OCI-LY7 (cell line): Measurements from ENCODE around the gene MLLT10. TPM values are rescaled to one million over a fixed set of nuclear protein-coding genes. Genes with fewer than 3 reads are reported as not detected.
"Not testable (repeated sequence)": the region's sequence is repeated elsewhere in the genome, so short reads cannot be mapped to it uniquely, and the experiment has no call there.

Experiments
- BruUV-seq: library from RNA; stranded (reverse); fragments of 400-500 nt; replicated peaks from 2 replicates; lab custom pipeline; 2021; lab: Mats Ljungman, UMichigan
- CTCF ChIA-PET: fragments of 300-600 bp; sonication (Branson Sonifier 250); formaldehyde crosslinking; loops from one replicate; lab custom pipeline; 2022; ENCODE audit warnings: antibody characterized with exemption; ENCODE audit not compliant: unreplicated experiment; lab: Charles Lee
- POLR2A ChIA-PET: fragments of 300-600 bp; sonication (Branson Sonifier 250); formaldehyde crosslinking; loops from one replicate; lab custom pipeline; 2022; ENCODE audit warnings: antibody characterized with exemption; lab: Charles Lee
- DNase-seq: peaks from one replicate; pipeline ENCODE4 v3.0.0-alpha.2; 2015; ENCODE audit warnings: low spot score
- H2AFZ ChIP-seq: fragments of 200-600 bp; sonication (generic), shearing (Covaris generic); 2 replicates; pipeline ENCODE4 v1.6.1; 2014; ENCODE audit warnings: mild to moderate bottlenecking, antibody characterized with exemption, low read length, moderate library complexity
- H3K27ac ChIP-seq: fragments of 200-600 bp; sonication (generic); 2 replicates; pipeline ENCODE4 v1.5.1; 2014; ENCODE audit warnings: mixed run types, low read depth, mild to moderate bottlenecking, moderate library complexity, low read length, inconsistent platforms; ENCODE audit not compliant: poor library complexity, severe bottlenecking
- H3K36me3 ChIP-seq: fragments of 200-600 bp; sonication (generic); 2 replicates; pipeline ENCODE4 v1.6.1; 2014; ENCODE audit warnings: mild to moderate bottlenecking, antibody characterized with exemption, low read length, moderate library complexity, mixed read lengths; ENCODE audit not compliant: insufficient read depth
- H3K4me1 ChIP-seq: fragments of 200-600 bp; sonication (generic); 2 replicates; pipeline ENCODE4 v1.5.1; 2014; ENCODE audit warnings: mild to moderate bottlenecking, low read length; ENCODE audit not compliant: insufficient read depth, poor library complexity, severe bottlenecking
- H3K4me2 ChIP-seq: fragments of 200-600 bp; sonication (generic); 2 replicates; pipeline ENCODE4 v1.6.1; 2014; ENCODE audit warnings: mild to moderate bottlenecking, low read length
- H3K4me3 ChIP-seq: fragments of 200-600 bp; sonication (generic); 2 replicates; pipeline ENCODE4 v1.5.1; 2014; ENCODE audit warnings: mild to moderate bottlenecking, low read depth, low read length; ENCODE audit not compliant: poor library complexity, severe bottlenecking
- H3K79me2 ChIP-seq: fragments of 200-600 bp; sonication (generic); 2 replicates; pipeline ENCODE4 v1.6.1; 2016; ENCODE audit warnings: low read depth, mild to moderate bottlenecking, low read length, moderate library complexity, mixed read lengths; ENCODE audit not compliant: insufficient read depth
- H3K9me2 ChIP-seq: fragments of 200-600 bp; sonication (generic); 2 replicates; pipeline ENCODE4 v1.6.1; 2016; ENCODE audit warnings: mild to moderate bottlenecking, low read length, mixed read lengths; ENCODE audit not compliant: insufficient read depth
- H3K9me3 ChIP-seq: fragments of 200-600 bp; sonication (generic); 2 replicates; pipeline ENCODE4 v1.6.1; 2014; ENCODE audit warnings: mild to moderate bottlenecking, mixed run types, low read length, mixed read lengths
- H4K20me1 ChIP-seq: fragments of 200-600 bp; sonication (generic); 2 replicates; pipeline ENCODE4 v1.6.1; 2014; ENCODE audit warnings: mild to moderate bottlenecking, antibody characterized with exemption, low read length, moderate library complexity, mixed read lengths; ENCODE audit not compliant: insufficient read depth
- EZH2phosphoT487 ChIP-seq: fragments of 200-600 bp; sonication (generic); IDR thresholded peaks from 2 replicates; pipeline ENCODE4 v1.6.1; 2018; ENCODE audit warnings: low read depth, borderline replicate concordance, mild to moderate bottlenecking, mixed run types, antibody characterized with exemption, low read length, moderate library complexity, mixed read lengths
- intact Hi-C: fragments of 100-400 bp; cut with micrococcal nuclease; formaldehyde crosslinking; loops from one replicate; pipeline ENCODE4 v1.10.0; 2022; ENCODE audit not compliant: unreplicated experiment
- total RNA-seq, 2 experiments: library from RNA; depleted of rRNA in 1 of 2; stranded (reverse); fragments of >200 nt in 1 of 2; shearing (Covaris generic) in 1 of 2; gene quantifications; 2 replicates each; pipeline ENCODE4 v1.2.3, GENCODE V29; 2014 to 2022
- TF ChIP-seq, protein P1 (sequence below): fragments of 200-600 bp; sonication (generic); conservative IDR thresholded peaks from 2 replicates; pipeline ENCODE4 v1.5.1; 2014; ENCODE audit warnings: mild to moderate bottlenecking, antibody characterized with exemption, low read length, moderate library complexity, mixed read lengths

MLLT10 gene
- total RNA-seq, 2 experiments from 2014 or later: 68.4 to 74.0 TPM

DNA sequence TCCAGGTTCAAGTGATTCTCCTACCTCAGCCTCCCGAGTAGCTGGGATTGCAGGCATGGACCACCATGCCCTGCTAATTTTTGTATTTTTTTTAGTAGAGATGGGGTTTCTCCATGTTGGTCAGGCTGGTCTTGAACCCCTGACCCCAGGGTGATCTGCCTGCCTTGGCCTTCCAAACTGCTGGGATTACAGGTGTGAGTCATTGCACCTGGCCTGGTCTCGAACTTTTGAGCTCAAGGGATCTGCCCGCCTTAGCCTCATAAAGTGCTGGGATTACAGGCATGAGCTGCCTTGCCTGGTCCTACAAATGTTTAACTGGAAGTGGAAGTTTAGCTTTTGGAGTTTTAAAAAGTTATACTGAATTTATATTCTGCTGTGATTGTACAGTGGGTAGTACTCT lies 2.8 kb downstream of the MLLT10 start:
- no peak overlapping the region for H2AFZ ChIP-seq
- no TSS peak for BruUV-seq
- POLR2A ChIA-PET: interaction anchor here (1.2 to 1.5 kb wide), 2 partner anchors 15 to 20 kb away, joined by 4 to 5 read pairs; no protein-coding TSS in a partner anchor
- peaks cover 24% of the 10 kb centered on the region for H3K4me1 ChIP-seq
- H3K4me3 ChIP-seq: no peak overlapping the region
- TF ChIP-seq, protein P1, sequence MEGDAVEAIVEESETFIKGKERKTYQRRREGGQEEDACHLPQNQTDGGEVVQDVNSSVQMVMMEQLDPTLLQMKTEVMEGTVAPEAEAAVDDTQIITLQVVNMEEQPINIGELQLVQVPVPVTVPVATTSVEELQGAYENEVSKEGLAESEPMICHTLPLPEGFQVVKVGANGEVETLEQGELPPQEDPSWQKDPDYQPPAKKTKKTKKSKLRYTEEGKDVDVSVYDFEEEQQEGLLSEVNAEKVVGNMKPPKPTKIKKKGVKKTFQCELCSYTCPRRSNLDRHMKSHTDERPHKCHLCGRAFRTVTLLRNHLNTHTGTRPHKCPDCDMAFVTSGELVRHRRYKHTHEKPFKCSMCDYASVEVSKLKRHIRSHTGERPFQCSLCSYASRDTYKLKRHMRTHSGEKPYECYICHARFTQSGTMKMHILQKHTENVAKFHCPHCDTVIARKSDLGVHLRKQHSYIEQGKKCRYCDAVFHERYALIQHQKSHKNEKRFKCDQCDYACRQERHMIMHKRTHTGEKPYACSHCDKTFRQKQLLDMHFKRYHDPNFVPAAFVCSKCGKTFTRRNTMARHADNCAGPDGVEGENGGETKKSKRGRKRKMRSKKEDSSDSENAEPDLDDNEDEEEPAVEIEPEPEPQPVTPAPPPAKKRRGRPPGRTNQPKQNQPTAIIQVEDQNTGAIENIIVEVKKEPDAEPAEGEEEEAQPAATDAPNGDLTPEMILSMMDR: no peak
- no peak for TF ChIP-seq EZH2phosphoT487
- no peaks in the 10 kb centered on the region for H4K20me1 ChIP-seq
- H3K9me2 ChIP-seq: no peaks in the 10 kb centered on the region
- H3K4me2 ChIP-seq: no peak overlapping the region
- intact Hi-C loops: no loop called here
- CTCF ChIA-PET: no interaction called here
- no peak overlapping the region for H3K27ac ChIP-seq
- peaks cover 61% of the 10 kb centered on the region for H3K36me3 ChIP-seq
- no peak for DNase-seq
- H3K79me2 ChIP-seq: peaks cover 37% of the 10 kb centered on the region
- no peaks in the 10 kb centered on the region for H3K9me3 ChIP-seq

DNA sequence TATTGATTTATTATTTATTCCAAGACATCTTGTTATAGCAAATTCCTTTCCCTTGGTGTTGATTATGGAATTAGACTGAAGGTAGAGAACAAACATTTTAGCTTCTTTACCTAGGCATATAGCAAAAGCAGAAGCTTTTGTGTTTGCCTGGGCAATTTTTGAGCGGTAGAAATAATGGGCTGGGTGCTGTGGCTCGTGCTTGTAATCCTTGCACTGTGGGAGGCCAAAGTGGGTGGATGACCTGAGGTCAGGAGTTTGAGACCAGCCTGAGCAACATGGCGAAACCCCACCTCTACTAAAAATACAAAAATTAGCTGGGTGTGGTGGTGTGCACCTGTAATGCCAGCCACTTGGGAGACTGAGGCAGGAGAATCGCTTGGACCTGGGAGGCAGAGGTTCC lies 6.7 kb downstream of the MLLT10 start:
- BruUV-seq, H3K4me2 ChIP-seq, CTCF ChIA-PET, H4K20me1 ChIP-seq, H3K9me2 ChIP-seq, DNase-seq, intact Hi-C loops, H3K4me3 ChIP-seq, H3K9me3 ChIP-seq, H2AFZ ChIP-seq, H3K27ac ChIP-seq, H3K4me1 ChIP-seq: not testable (repeated sequence)
- peaks cover 95% of the 10 kb centered on the region for H3K36me3 ChIP-seq
- POLR2A ChIA-PET: interaction anchor here (0.8 to 1.1 kb wide), 2 partner anchors 18 to 104 kb away, joined by 3 read pairs; no protein-coding TSS in a partner anchor
- H3K79me2 ChIP-seq: peaks cover 32% of the 10 kb centered on the region

DNA sequence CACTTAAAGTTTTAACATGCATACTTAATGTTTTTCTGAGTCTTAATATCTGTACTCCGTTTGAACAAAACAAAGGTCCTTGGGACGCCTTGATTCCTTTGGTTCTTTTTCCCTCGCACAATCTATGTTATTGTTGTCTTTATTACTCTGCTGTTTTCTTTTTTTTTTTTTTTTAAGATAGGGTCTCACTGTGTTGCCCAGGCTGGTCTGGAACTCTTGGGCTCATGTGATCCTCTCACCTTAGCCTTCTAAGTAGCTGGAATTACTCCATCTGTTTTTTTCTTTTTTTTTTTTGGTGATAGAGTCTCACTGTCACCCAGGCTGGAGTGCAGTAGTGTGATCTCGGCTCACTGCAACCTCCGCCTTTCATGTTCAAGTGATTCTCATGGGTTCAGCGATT lies 13.2 kb downstream of the MLLT10 start:
- POLR2A ChIA-PET: interaction anchor here (0.6 to 1.0 kb wide), 3 partner anchors 10 to 649 kb away, joined by 3 to 4 read pairs (median 4); no protein-coding TSS in a partner anchor
- no peaks in the 10 kb centered on the region for H4K20me1 ChIP-seq
- H3K4me3 ChIP-seq: no peak overlapping the region
- H3K4me1 ChIP-seq: no peaks in the 10 kb centered on the region
- DNase-seq: no peak
- BruUV-seq: no TSS peak
- H3K4me2 ChIP-seq: no peak overlapping the region
- intact Hi-C loops: no loop called here
- TF ChIP-seq, protein P1: no peak
- TF ChIP-seq EZH2phosphoT487: no peak
- H3K36me3 ChIP-seq: peaks cover 92% of the 10 kb centered on the region
- H2AFZ ChIP-seq: no peak overlapping the region
- peaks cover 17% of the 10 kb centered on the region for H3K79me2 ChIP-seq
- H3K27ac ChIP-seq: no peak overlapping the region
- H3K9me2 ChIP-seq: no peaks in the 10 kb centered on the region
- H3K9me3 ChIP-seq: no peaks in the 10 kb centered on the region
- CTCF ChIA-PET: no interaction called here
